Thyroid gland (tissue), 4 donors: Measurements from ENCODE around the gene PEX14.

Experiments
- POLR2A ChIP-seq, 2 donors: fragments of 450-650 bp; IDR thresholded peaks; one replicate each; pipeline ENCODE4 v1.6.1; 2017; ENCODE audit warnings: antibody characterized with exemption in 2 of 2, mild to moderate bottlenecking in 2 of 2, moderate library complexity in 1 of 2
- TF ChIP-seq, protein P1 (sequence below), 6 experiments: fragments of 200-600 bp in 3 of 6; fragments of 450-650 bp in 3 of 6; sonication (generic) in 3 of 6; IDR thresholded peaks; one replicate each; pipeline ENCODE4 v1.5.1; 2016 to 2019; ENCODE audit warnings: antibody characterized with exemption in 6 of 6, mild to moderate bottlenecking in 2 of 6, inconsistent platforms in 1 of 6, moderate library complexity in 1 of 6

DNA sequence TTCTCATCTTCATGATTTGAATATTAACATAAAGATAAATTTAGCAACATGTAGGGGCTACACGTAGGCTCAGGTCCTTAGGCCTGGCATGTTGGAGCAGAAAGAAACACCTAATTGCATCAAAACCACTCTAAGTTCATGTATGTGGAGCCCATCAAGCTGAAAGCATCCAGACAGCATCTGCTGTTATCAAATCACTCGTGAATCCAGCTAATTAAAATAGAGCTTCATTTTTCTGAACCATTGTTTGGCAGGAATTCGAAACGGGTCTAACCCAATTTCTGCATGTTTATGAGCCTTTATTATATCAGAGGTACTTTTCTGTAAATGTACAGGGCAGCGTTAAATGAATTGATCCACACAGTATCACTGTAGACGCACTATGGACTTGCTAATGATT lies 45.7 kb downstream of the PEX14 start:
- TF ChIP-seq, protein P1, sequence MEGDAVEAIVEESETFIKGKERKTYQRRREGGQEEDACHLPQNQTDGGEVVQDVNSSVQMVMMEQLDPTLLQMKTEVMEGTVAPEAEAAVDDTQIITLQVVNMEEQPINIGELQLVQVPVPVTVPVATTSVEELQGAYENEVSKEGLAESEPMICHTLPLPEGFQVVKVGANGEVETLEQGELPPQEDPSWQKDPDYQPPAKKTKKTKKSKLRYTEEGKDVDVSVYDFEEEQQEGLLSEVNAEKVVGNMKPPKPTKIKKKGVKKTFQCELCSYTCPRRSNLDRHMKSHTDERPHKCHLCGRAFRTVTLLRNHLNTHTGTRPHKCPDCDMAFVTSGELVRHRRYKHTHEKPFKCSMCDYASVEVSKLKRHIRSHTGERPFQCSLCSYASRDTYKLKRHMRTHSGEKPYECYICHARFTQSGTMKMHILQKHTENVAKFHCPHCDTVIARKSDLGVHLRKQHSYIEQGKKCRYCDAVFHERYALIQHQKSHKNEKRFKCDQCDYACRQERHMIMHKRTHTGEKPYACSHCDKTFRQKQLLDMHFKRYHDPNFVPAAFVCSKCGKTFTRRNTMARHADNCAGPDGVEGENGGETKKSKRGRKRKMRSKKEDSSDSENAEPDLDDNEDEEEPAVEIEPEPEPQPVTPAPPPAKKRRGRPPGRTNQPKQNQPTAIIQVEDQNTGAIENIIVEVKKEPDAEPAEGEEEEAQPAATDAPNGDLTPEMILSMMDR (IDR thresholded peaks at IDR 0.05), result no peak
- TF ChIP-seq POLR2A (IDR thresholded peaks at IDR 0.05), result no peak
